Neuronal stem cell (in vitro differentiated cells): ENCODE data around the gene PEX11G.

Experiments used
- DNase-seq: peaks from one replicate; pipeline ENCODE4 v3.0.0-alpha.2; 2013; ENCODE audit warnings: low spot score
- H2AFZ ChIP-seq: one replicate; pipeline ENCODE4 v1.6.1; 2013; ENCODE audit warnings: mild to moderate bottlenecking, low read length, inconsistent platforms
- H2AK5ac ChIP-seq: 2 replicates; pipeline ENCODE4 v1.6.1; 2013; ENCODE audit warnings: low read depth, mild to moderate bottlenecking, inconsistent platforms, low read length, moderate library complexity, mixed read lengths
- H2BK120ac ChIP-seq: 2 replicates; pipeline ENCODE4 v1.6.1; 2013; ENCODE audit warnings: low read depth, mild to moderate bottlenecking, inconsistent platforms, low read length, moderate library complexity, mixed read lengths
- H2BK12ac ChIP-seq: one replicate; pipeline ENCODE4 v1.6.1; 2013; ENCODE audit warnings: low read length, inconsistent platforms
- H2BK15ac ChIP-seq: 2 replicates; pipeline ENCODE4 v1.6.1; 2013; ENCODE audit warnings: mild to moderate bottlenecking, low read length, inconsistent platforms, mixed read lengths
- H2BK5ac ChIP-seq: one replicate; pipeline ENCODE4 v1.6.1; 2013; ENCODE audit warnings: inconsistent platforms, mild to moderate bottlenecking, low read length, moderate library complexity
- H3K14ac ChIP-seq: one replicate; pipeline ENCODE4 v1.6.1; 2013; ENCODE audit warnings: low read length, inconsistent platforms
- H3K18ac ChIP-seq: 2 replicates; pipeline ENCODE4 v1.6.1; 2013; ENCODE audit warnings: low read length, inconsistent platforms
- H3K23ac ChIP-seq: 2 replicates; pipeline ENCODE4 v1.6.1; 2013; ENCODE audit warnings: low read depth, mild to moderate bottlenecking, mixed read lengths, low read length, inconsistent platforms; ENCODE audit not compliant: poor library complexity
- H3K27ac ChIP-seq: replicated peaks from 3 replicates; pipeline ENCODE4 v1.5.1; 2013; ENCODE audit warnings: low read length, inconsistent platforms
- H3K27me3 ChIP-seq, 3 experiments: 2 replicates each; pipeline ENCODE4 v1.6.1; 2013; ENCODE audit warnings: low read length in 3 of 3, mild to moderate bottlenecking in 2 of 3, inconsistent platforms in 1 of 3, low read depth in 1 of 3, mixed read lengths in 1 of 3, moderate library complexity in 1 of 3; ENCODE audit not compliant: control insufficient read depth in 3 of 3, insufficient read depth in 3 of 3
- H3K36me3 ChIP-seq, 2 donors: replicated peaks in 1 of 2; 2 replicates each; pipeline ENCODE4 v1.6.1; 2013; ENCODE audit warnings: low read length in 2 of 2; ENCODE audit not compliant: control insufficient read depth in 2 of 2, insufficient read depth in 2 of 2
- H3K4ac ChIP-seq: 2 replicates; pipeline ENCODE4 v1.6.1; 2013; ENCODE audit warnings: inconsistent platforms, mild to moderate bottlenecking, low read length, moderate library complexity
- H3K4me1 ChIP-seq, 2 donors: 1 replicate in 1 of 2; 2 replicates in 1 of 2; pipeline ENCODE4 v1.6.1; 2013; ENCODE audit warnings: low read length in 2 of 2, low read depth in 1 of 2; ENCODE audit not compliant: control insufficient read depth in 2 of 2, insufficient read depth in 1 of 2
- H3K4me2 ChIP-seq: one replicate; pipeline ENCODE4 v1.6.1; 2013; ENCODE audit warnings: mild to moderate bottlenecking, low read length, inconsistent platforms; ENCODE audit not compliant: insufficient read depth, poor library complexity, severe bottlenecking
- H3K4me3 ChIP-seq, 2 donors: 2 replicates each; pipeline ENCODE4 v1.5.1; 2013; ENCODE audit warnings: low read length in 2 of 2, mild to moderate bottlenecking in 2 of 2, inconsistent platforms in 1 of 2, moderate library complexity in 1 of 2
- H3K79me1 ChIP-seq: one replicate; pipeline ENCODE4 v1.6.1; 2013; ENCODE audit warnings: low read depth, mild to moderate bottlenecking, inconsistent platforms, low read length, moderate library complexity
- H3K9ac ChIP-seq: one replicate; pipeline ENCODE4 v1.6.1; 2013; ENCODE audit warnings: mild to moderate bottlenecking, low read depth, low read length, inconsistent platforms; ENCODE audit not compliant: poor library complexity
- H3K9me3 ChIP-seq, 2 donors: replicated peaks in 1 of 2; 2 replicates each; pipeline versions ENCODE3 to v1.6.1; 2013; ENCODE audit warnings: low read length in 2 of 2, mild to moderate bottlenecking in 2 of 2, inconsistent platforms in 1 of 2, low read depth in 1 of 2, mixed read lengths in 1 of 2, moderate library complexity in 1 of 2; ENCODE audit not compliant: control insufficient read depth in 2 of 2, insufficient read depth in 1 of 2
- H4K8ac ChIP-seq: one replicate; pipeline ENCODE4 v1.6.1; 2013; ENCODE audit warnings: low read depth, mild to moderate bottlenecking, inconsistent platforms, low read length, moderate library complexity
- H4K91ac ChIP-seq: one replicate; pipeline ENCODE4 v1.6.1; 2013; ENCODE audit warnings: low read length, low read depth, mild to moderate bottlenecking, inconsistent platforms; ENCODE audit not compliant: poor library complexity
- WGBS, 2 donors: extraction: QIAGEN DNeasy Blood & Tissue Kit; methylation state at CpG; one replicate each; pipeline ENCODE4 v1.1.7; 2013; ENCODE audit warnings: missing lambda C conversion rate in 2 of 2, mixed read lengths in 1 of 2; ENCODE audit not compliant: insufficient read length in 2 of 2, insufficient replicate concordance in 1 of 2; ENCODE audit errors: extremely low coverage in 2 of 2; 5-methylcytosine and 5-hydroxymethylcytosine counted together

Gene PEX11G

DNA sequence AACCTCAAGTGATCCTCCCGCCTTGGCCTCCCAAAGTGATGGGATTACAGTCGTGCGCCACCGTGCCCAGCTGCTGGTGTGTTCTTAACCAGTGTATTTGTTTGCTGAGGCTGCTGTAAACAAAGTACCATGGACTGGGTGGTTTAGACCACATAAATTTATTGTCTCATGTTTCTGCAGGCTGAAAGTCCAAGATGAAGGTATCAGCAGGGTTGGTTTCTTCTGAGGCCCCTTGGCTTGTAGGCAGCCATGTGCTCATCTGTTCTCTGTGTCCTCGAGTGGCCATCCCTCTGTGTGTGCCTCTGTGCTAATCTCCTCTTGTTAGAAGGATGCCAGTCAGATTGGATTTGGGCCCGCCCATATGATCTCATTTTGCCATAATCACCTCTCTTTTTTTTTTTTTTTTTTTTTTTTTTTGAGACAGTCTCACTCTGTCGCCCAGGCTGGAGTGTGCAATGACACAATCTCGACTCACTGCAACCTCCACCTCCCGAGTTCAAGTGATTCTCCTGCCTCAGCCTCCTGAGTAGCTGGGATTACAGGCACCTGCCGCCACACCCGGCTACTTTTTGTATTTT is 31.8 kb downstream of the PEX11G start:
- no peak overlapping the region for H2BK5ac ChIP-seq
- no peak overlapping the region for H3K9ac ChIP-seq
- H3K9me3 ChIP-seq = peaks cover 17 to 22% of the 10 kb centered on the region in 2 donors
- H3K4me3 ChIP-seq = no peak overlapping the region
- no peak overlapping the region for H2BK120ac ChIP-seq
- no peak overlapping the region for H3K18ac ChIP-seq
- peaks cover 29 to 74% of the 10 kb centered on the region in 2 donors for H3K36me3 ChIP-seq
- no peak overlapping the region for H2AFZ ChIP-seq
- H2BK12ac ChIP-seq = no peak overlapping the region
- H3K79me1 ChIP-seq = peaks cover 2% of the 10 kb centered on the region
- H4K8ac ChIP-seq = no peak overlapping the region
- no peaks in the 10 kb centered on the region for H3K4me1 ChIP-seq
- H2BK15ac ChIP-seq = no peak overlapping the region
- H3K23ac ChIP-seq = no peak overlapping the region
- no peak overlapping the region for H3K27ac ChIP-seq
- no peaks in the 10 kb centered on the region for H3K27me3 ChIP-seq
- no peak overlapping the region for H3K4ac ChIP-seq
- H2AK5ac ChIP-seq = no peak overlapping the region
- DNase-seq = no peak
- no peak overlapping the region for H3K4me2 ChIP-seq
- no CpG with 5 or more reads among the region's 11 CpGs for WGBS, 2 donors
- no peak overlapping the region for H4K91ac ChIP-seq
- no peak overlapping the region for H3K14ac ChIP-seq

DNA sequence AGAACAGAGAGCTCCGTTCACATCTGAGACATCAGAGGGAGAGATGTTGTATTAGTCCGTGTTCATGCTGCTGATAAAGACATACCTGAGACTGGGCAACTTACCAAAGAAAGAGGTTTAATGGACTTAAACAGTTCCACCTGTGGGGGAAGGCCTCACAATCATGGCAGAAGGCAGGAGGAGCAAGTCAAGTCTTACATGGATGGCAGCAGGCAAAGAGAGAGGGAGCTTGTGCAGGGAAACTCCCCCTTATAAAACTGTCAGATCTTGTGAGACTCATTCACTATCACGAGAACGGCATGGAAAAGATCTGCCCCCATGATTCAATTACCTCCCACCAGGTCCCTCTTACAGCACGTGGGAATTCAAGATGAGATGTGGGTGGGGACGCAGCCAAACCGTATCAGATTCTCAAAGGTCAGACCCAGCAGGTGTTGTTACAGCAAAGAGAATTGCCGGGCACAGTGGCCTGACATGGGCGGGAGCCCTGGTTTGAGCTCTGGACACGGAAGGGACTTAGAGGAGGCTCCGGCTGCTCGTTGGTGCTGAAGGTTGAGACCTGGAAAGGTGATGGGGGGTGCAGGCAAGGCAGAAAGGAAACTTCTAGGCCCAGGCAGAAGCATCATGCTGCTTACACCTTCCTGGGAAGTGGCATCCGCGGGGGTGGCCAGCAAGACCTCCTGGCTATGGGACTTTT is 33.1 kb downstream of the PEX11G start:
- no peak overlapping the region for H3K9ac ChIP-seq
- no peak overlapping the region for H3K4me2 ChIP-seq
- no peak for DNase-seq
- no peak overlapping the region for H4K91ac ChIP-seq
- no peak overlapping the region for H3K14ac ChIP-seq
- H3K4me1 ChIP-seq = no peaks in the 10 kb centered on the region
- peaks cover 30 to 76% of the 10 kb centered on the region in 2 donors for H3K36me3 ChIP-seq
- H2BK5ac ChIP-seq = no peak overlapping the region
- no peak overlapping the region for H3K27ac ChIP-seq
- H2BK15ac ChIP-seq = no peak overlapping the region
- no CpG with 5 or more reads among the region's 14 CpGs for WGBS, 2 donors
- no peak overlapping the region for H3K23ac ChIP-seq
- H2BK120ac ChIP-seq = no peak overlapping the region
- no peak overlapping the region for H4K8ac ChIP-seq
- H3K27me3 ChIP-seq = no peaks in the 10 kb centered on the region
- no peak overlapping the region for H2BK12ac ChIP-seq
- H2AFZ ChIP-seq = no peak overlapping the region
- no peak overlapping the region for H2AK5ac ChIP-seq
- H3K4me3 ChIP-seq = no peak overlapping the region
- H3K18ac ChIP-seq = no peak overlapping the region
- no peak overlapping the region for H3K4ac ChIP-seq
- H3K9me3 ChIP-seq = peaks cover 17 to 26% of the 10 kb centered on the region in 2 donors
- peaks cover 2% of the 10 kb centered on the region for H3K79me1 ChIP-seq

GRCh38 chr19:7454998-7455397 is 33.8 kb downstream of the PEX11G start:
- Histone ChIP-seq H3K23ac (no peak overlapping the region), H2AFZ (no peak overlapping the region), H3K18ac (no peak overlapping the region), H3K4me2 (no peak overlapping the region), H2BK120ac (no peak overlapping the region), H2BK15ac (no peak overlapping the region), H3K9me3 (peaks cover 23 to 34% of the 10 kb centered on the region in 2 donors), H3K36me3 (peaks cover 30 to 76% of the 10 kb centered on the region in 2 donors), H3K14ac (no peak overlapping the region), H3K4me3 (no peak overlapping the region), H4K8ac (no peak overlapping the region), H3K9ac (no peak overlapping the region), H3K79me1 (peaks cover 5% of the 10 kb centered on the region), H3K27me3 (no peaks in the 10 kb centered on the region), H2BK12ac (no peak overlapping the region), H4K91ac (no peak overlapping the region), H3K4ac (no peak overlapping the region), H3K4me1 (no peaks in the 10 kb centered on the region), H2BK5ac (no peak overlapping the region), H3K27ac (no peak overlapping the region), H2AK5ac (no peak overlapping the region)
- no peak for DNase-seq
- no CpG with 5 or more reads among the region's 8 CpGs for WGBS, 2 donors

- peaks cover 3% of the 10 kb centered on the region for H3K79me1 ChIP-seq
- H3K23ac ChIP-seq = no peak overlapping the region
- H3K27me3 ChIP-seq = no peaks in the 10 kb centered on the region
- no peaks in the 10 kb centered on the region for H3K4me1 ChIP-seq
- WGBS, 2 donors = no CpG with 5 or more reads among the region's 53 CpGs
- H4K8ac ChIP-seq = no peak overlapping the region
- no peak overlapping the region for H2BK120ac ChIP-seq
- peak; percentile 57 for DNase-seq
- peaks cover 30 to 78% of the 10 kb centered on the region in 2 donors for H3K36me3 ChIP-seq
- no peak overlapping the region for H2BK15ac ChIP-seq
- H2AK5ac ChIP-seq = no peak overlapping the region
- no peak overlapping the region for H3K18ac ChIP-seq
- no peak overlapping the region for H3K4me3 ChIP-seq
- H3K9ac ChIP-seq = no peak overlapping the region
- no peak overlapping the region for H2AFZ ChIP-seq
- H3K4ac ChIP-seq = no peak overlapping the region
- peaks cover 23 to 34% of the 10 kb centered on the region in 2 donors for H3K9me3 ChIP-seq
- no peak overlapping the region for H2BK12ac ChIP-seq
- no peak overlapping the region for H3K27ac ChIP-seq
- H3K14ac ChIP-seq = no peak overlapping the region
- H4K91ac ChIP-seq = no peak overlapping the region
- H2BK5ac ChIP-seq = no peak overlapping the region
- no peak overlapping the region for H3K4me2 ChIP-seq
These were observed 38.3 kb downstream of the PEX11G start for GRCh38 chr19:7450243-7451223.
